Measurements from ENCODE around the gene MEF2A. TPM values are rescaled to one million over a fixed set of nuclear protein-coding genes. Genes with fewer than 3 reads are reported as not detected.
A peak's percentile ranks its signal among the peaks of the same experiment; 100 is the strongest.
"Not testable (repeated sequence)": the region's sequence is repeated elsewhere in the genome, so short reads cannot be mapped to it uniquely, and the experiment has no call there.

Gene MEF2A
- total RNA-seq (2014; rRNA removed; shearing (Covaris generic); ENCODE audit: low replicate concordance) = 5.8 TPM in 2 replicates

- in situ Hi-C loops (cut with HindIII; ENCODE audit: low pct_unique_long_range_greater_than_20kb, low sequenced_read_pairs) = no loop called here
- DNase-seq (ENCODE audit: low read depth) = peak; percentile 88
Measured at GRCh38 chr15:99565299-99566156, at the start of gene MEF2A. Gene MEF2A (plus strand): TSS chr15:99565984. CDS start chr15:99633120, 67,136 bp downstream.

GRCh38 chr15:99518191-99518590 lies 47.6 kb upstream of the MEF2A start:
- in situ Hi-C loops (cut with HindIII; ENCODE audit: low pct_unique_long_range_greater_than_20kb, low sequenced_read_pairs) = no loop called here
- no peak for DNase-seq (ENCODE audit: low read depth)

- DNase-seq (ENCODE audit: low read depth); in situ Hi-C loops (cut with HindIII; ENCODE audit: low pct_unique_long_range_greater_than_20kb, low sequenced_read_pairs): not testable (repeated sequence)
Measured at GRCh38 chr15:99519366-99519765, 46.4 kb upstream of the MEF2A start.

GRCh38 chr15:99522288-99522687 lies 43.5 kb upstream of the MEF2A start:
- DNase-seq (ENCODE audit: low read depth) = no peak
- in situ Hi-C loops (cut with HindIII; ENCODE audit: low pct_unique_long_range_greater_than_20kb, low sequenced_read_pairs) = no loop called here

GRCh38 chr15:99526176-99526575 lies 39.6 kb upstream of the MEF2A start:
- no peak for DNase-seq (ENCODE audit: low read depth)
- in situ Hi-C loops (cut with HindIII; ENCODE audit: low pct_unique_long_range_greater_than_20kb, low sequenced_read_pairs) = no loop called here

GRCh38 chr15:99526671-99527070 lies 39.1 kb upstream of the MEF2A start:
- no peak for DNase-seq (ENCODE audit: low read depth)
- in situ Hi-C loops (cut with HindIII; ENCODE audit: low pct_unique_long_range_greater_than_20kb, low sequenced_read_pairs) = no loop called here

- in situ Hi-C loops (cut with HindIII; ENCODE audit: low pct_unique_long_range_greater_than_20kb, low sequenced_read_pairs) = no loop called here
- peak; percentile 69 for DNase-seq (ENCODE audit: low read depth)
Measured at GRCh38 chr15:99536422-99537040, 29.3 kb upstream of the MEF2A start.

- DNase-seq (ENCODE audit: low read depth) = no peak
- in situ Hi-C loops (cut with HindIII; ENCODE audit: low pct_unique_long_range_greater_than_20kb, low sequenced_read_pairs) = no loop called here
Measured at GRCh38 chr15:99537344-99537743, 28.4 kb upstream of the MEF2A start.

- no peak for DNase-seq (ENCODE audit: low read depth)
- in situ Hi-C loops (cut with HindIII; ENCODE audit: low pct_unique_long_range_greater_than_20kb, low sequenced_read_pairs) = no loop called here
Measured at GRCh38 chr15:99538261-99538660, 27.5 kb upstream of the MEF2A start.

- no peak for DNase-seq (ENCODE audit: low read depth)
- in situ Hi-C loops (cut with HindIII; ENCODE audit: low pct_unique_long_range_greater_than_20kb, low sequenced_read_pairs) = no loop called here
Measured at GRCh38 chr15:99542828-99543227, 23.0 kb upstream of the MEF2A start.

- DNase-seq (ENCODE audit: low read depth) = no peak
- in situ Hi-C loops (cut with HindIII; ENCODE audit: low pct_unique_long_range_greater_than_20kb, low sequenced_read_pairs) = no loop called here
Measured at GRCh38 chr15:99545605-99546004, 20.2 kb upstream of the MEF2A start.

- no peak for DNase-seq (ENCODE audit: low read depth)
- in situ Hi-C loops (cut with HindIII; ENCODE audit: low pct_unique_long_range_greater_than_20kb, low sequenced_read_pairs) = no loop called here
Measured at GRCh38 chr15:99546441-99547100, 19.2 kb upstream of the MEF2A start.

GRCh38 chr15:99547517-99547916 lies 18.3 kb upstream of the MEF2A start:
- DNase-seq (ENCODE audit: low read depth) = no peak
- in situ Hi-C loops (cut with HindIII; ENCODE audit: low pct_unique_long_range_greater_than_20kb, low sequenced_read_pairs) = no loop called here

- in situ Hi-C loops (cut with HindIII; ENCODE audit: low pct_unique_long_range_greater_than_20kb, low sequenced_read_pairs) = no loop called here
- DNase-seq (ENCODE audit: low read depth) = no peak
Measured at GRCh38 chr15:99550077-99550476, 15.7 kb upstream of the MEF2A start.

GRCh38 chr15:99552111-99552510 lies 13.7 kb upstream of the MEF2A start:
- in situ Hi-C loops (cut with HindIII; ENCODE audit: low pct_unique_long_range_greater_than_20kb, low sequenced_read_pairs) = no loop called here
- DNase-seq (ENCODE audit: low read depth) = no peak

GRCh38 chr15:99554880-99555488 lies 10.8 kb upstream of the MEF2A start:
- DNase-seq (ENCODE audit: low read depth) = no peak
- in situ Hi-C loops (cut with HindIII; ENCODE audit: low pct_unique_long_range_greater_than_20kb, low sequenced_read_pairs) = no loop called here

GRCh38 chr15:99556011-99556410 lies 9.8 kb upstream of the MEF2A start:
- DNase-seq (ENCODE audit: low read depth) = no peak
- in situ Hi-C loops (cut with HindIII; ENCODE audit: low pct_unique_long_range_greater_than_20kb, low sequenced_read_pairs) = no loop called here

- no peak for DNase-seq (ENCODE audit: low read depth)
- in situ Hi-C loops (cut with HindIII; ENCODE audit: low pct_unique_long_range_greater_than_20kb, low sequenced_read_pairs) = no loop called here
Measured at GRCh38 chr15:99556578-99556977, 9.2 kb upstream of the MEF2A start.

GRCh38 chr15:99558084-99558483 lies 7.7 kb upstream of the MEF2A start:
- in situ Hi-C loops (cut with HindIII; ENCODE audit: low pct_unique_long_range_greater_than_20kb, low sequenced_read_pairs) = no loop called here

More at GRCh38 chr15:99558084-99558483, 7.7 kb upstream of the MEF2A start:
- no peak for DNase-seq (ENCODE audit: low read depth)

Measured in Caki2 (cell line).